HG02678 (cell line): ENCODE measurements around the gene BOD1.
A peak's percentile ranks its signal among the peaks of the same experiment; 100 is the strongest.

ENCODE experiments used
- ATAC-seq: cut with Tn5 transposase; IDR thresholded peaks from one replicate; pipeline ENCODE4 v1.9.1; 2021; ENCODE audit warnings: mild to moderate bottlenecking, moderate library complexity; ENCODE audit not compliant: unreplicated experiment

Gene BOD1

DNA sequence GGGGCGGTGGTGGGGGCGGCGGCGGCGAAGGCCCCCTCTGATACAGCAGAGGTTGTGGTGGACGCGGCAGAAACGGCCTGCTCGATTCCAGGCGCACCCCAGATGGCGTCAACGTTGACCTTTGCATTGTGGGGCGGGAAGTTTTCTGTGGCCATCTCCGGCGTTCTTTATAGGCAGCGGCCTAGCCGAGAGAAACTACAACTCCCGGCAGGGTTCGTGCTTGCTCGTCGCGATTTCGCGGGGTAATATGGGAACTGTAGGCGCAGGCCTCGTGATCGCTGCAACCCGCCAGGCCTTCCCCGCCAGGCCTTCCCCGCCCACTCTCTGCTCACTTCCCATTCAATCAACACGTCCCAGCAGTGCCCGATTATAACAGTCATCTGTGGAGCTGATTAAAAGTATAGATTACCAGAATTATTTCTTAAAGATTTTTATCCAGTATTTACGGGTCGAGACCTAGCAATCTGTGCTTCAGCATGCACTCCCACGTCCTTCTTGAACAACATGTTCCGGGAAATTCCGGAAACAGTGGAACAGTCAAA is at the start of gene BOD1:
TSS of gene BOD1 (minus strand) at position 74 of the 542 bp plus-strand sequence. CDS start 214 bp downstream, outside the sequence.
- ATAC-seq = peak; percentile 95

- no peak for ATAC-seq
Measured at GRCh38 chr5:173665326-173665725, 48.9 kb upstream of the BOD1 start.

- peak; percentile 54 for ATAC-seq
Measured at GRCh38 chr5:173664154-173664526, 47.7 kb upstream of the BOD1 start.

GRCh38 chr5:173663352-173664153 is 47.1 kb upstream of the BOD1 start:
- no peak for ATAC-seq

DNA sequence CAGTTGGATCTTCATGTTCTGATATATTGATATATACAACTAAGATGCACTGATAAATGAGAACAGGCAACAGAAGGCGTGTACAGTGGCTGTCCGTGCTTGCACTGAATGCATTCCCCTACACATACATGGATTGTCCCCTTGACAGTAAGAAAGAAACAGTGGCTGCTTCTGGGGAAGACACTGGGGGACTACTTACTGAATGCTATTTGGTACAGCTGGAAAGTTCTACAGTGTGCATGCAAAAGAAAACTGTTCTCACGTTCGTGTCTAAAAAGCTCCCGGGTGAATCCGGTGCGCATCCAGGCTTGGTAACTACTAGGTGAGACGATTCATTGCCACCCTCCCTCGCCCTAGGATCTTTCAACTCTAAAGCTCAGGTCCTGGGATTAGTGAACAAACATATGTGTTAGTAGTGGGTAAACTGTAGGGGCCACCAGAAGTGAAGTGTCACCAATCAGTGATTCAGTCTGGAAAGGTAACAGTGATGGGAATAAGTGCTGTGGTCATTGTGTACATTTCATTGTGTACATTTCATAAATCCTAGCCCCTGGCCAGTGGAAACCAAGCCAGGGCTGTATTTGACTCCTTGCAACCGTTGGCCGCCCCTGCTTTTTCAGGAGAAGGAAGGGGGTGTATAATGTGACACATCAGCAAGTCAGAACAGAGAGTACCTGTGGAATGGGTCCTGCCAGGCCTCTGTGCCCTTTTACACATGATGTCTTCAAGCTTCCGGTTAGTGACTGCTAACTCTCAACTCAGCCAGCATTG is 46.3 kb upstream of the BOD1 start:
- no peak for ATAC-seq

DNA sequence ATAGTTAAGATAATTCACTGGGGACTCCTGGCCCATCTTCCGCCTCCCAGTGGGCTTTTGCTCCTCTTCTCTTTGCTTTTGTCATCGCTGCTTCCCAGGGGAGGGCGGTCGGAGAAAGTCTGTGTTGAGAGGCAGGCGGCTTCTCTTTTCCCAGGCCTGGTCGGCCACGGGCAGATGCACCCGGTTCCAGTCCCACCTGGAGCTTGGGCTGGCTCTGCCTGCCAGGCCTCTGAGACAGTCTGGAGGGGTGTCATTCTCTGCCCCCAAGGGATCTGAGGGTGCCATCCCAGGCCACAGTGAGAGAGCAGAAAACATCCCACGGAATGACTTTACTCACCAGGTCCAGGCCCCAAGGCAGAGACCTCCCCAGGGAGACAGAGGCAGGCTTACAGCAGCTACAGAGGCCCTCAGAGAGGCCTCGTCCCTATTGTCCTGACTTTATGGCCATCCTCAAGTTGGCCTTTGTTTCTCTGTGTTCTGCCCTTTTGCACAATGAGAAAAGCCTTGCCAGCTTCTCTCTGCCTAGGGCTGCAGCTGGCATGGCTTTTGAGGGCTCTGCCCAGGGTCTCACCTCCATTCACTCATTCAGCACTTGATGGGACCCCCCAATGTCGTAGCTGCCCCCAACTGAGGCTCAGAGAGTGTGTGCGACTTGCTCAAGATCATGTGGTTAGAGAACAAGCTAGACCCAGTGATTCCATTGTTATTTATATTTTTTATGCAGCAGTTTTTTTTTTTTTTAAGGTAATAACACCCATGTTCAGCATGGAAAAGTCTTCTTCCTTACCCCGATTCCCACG is 44.2 kb upstream of the BOD1 start:
- ATAC-seq = no peak

DNA sequence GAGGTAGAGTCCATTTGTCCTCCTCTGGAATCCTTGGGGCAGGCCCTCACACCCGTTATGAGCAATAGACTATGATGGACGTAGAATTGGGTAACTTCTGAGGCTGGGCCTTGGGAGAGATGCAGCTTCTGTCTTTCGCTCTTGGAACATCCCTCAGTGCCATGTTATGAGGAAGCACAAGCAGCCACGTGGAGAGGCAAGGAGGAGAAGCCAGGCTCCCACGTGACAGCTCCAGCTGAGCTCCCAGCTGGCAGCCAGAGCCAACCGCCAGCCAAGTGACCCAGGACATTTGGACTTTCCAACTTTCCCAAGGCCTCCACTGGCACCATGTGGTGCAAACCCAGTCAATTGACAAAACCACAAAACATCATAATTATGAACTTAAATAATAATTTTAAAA is 43.0 kb upstream of the BOD1 start:
- ATAC-seq = no peak

DNA sequence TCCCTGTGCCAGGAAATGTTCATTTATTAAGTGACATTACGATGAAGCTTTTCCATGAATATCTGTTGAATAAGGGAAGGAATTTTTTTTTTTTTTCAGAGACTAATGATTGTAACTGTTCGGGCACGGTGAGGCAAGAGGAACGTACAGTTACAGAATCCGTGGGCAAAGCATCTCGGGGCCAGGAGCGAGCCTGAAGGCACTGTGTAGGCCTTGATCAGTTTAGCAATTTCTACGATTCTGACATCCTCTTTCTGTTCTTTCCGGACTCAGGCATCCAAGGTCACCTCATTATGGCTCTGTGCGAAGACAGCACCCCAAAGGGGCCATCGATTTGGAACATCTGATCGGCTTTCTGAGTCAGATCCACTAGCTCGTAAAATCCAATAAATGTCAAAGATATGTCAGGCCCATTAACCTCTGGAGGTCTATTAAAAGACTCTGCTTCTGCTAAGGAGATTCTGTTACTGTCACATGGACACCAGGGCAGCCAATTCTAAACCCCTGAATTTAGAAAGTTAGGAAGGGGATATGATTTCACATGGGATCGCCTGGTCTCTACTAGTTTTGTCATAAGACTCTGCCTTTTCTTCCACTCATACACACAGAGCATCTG is 41.4 kb upstream of the BOD1 start:
- no peak for ATAC-seq

DNA sequence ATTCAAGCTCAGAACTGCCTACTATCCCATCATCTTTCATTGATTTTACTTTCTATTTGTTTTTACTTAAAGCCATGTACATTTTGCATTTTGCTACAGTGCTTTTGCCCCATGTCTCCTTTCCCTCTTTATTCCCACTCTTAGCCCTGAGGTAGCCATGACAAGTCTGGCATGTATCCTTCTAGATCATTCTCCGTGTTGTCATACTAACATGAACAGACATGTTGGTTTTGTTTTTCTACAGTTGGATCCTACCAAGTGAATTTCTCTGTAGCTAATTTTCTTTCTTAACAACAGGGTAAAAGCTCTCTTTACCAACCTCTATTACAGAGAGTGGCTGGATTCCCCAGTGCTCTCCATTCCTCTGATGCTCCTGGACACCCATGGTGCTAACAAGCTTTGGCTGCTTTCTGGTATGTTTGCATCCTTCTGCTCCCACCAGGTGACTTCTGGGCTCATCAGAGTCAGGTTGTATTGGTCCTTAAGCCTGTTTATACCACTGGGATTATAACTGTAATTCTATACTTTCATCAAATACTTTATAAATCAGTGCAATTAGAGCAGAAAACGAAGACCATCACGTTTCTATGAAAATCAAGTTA is 38.8 kb upstream of the BOD1 start:
- ATAC-seq = no peak

- ATAC-seq = no peak
Measured at GRCh38 chr5:173653822-173654523, 37.5 kb upstream of the BOD1 start.

DNA sequence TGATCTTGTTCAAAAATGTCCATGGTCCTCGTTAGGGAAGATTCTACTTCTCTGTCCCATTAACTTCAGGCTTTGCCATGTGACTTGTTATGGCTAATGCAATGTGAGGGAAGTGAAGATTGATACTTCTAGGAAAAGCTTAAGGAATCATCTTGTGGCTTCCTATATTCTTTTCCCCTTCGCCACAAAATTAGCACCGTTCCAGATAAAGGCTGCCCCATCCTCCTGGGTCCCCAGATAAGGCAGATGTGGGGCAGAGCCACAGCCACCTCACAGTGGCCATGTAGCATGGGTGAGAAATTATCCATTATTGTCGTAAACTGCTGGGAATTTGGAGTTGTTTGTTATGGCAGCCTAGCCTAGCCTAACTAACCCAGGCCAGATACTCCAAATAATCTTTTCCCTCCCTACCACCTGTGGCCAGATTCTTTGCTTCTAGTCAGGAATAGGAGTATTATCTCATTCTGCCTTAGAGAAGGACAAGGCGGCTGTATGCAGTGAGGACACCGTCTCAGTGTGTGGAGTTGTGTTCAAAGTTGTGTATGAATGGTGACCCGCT is 31.9 kb upstream of the BOD1 start:
- no peak for ATAC-seq

GRCh38 chr5:173646692-173647091 is 30.2 kb upstream of the BOD1 start:
- no peak for ATAC-seq

- no peak for ATAC-seq
Measured at GRCh38 chr5:173645890-173646574, 29.6 kb upstream of the BOD1 start.

GRCh38 chr5:173645437-173645807 is 29.0 kb upstream of the BOD1 start:
- ATAC-seq = no peak

- no peak for ATAC-seq
Measured at GRCh38 chr5:173644673-173645436, 28.4 kb upstream of the BOD1 start.

GRCh38 chr5:173643964-173644363 is 27.5 kb upstream of the BOD1 start:
- ATAC-seq = peak; percentile 86

GRCh38 chr5:173642895-173643481 is 26.5 kb upstream of the BOD1 start:
- ATAC-seq = no peak
